Right atrium auricular region (tissue), 2 donors: ENCODE measurements around the gene THG1L. TPM values are rescaled to one million over a fixed set of nuclear protein-coding genes. Genes with fewer than 3 reads are reported as not detected.

ENCODE experiments used
- DNase-seq: peaks from one replicate; pipeline ENCODE4 v3.0.0-alpha.2; 2019; ENCODE audit warnings: low spot score
- H3K27ac ChIP-seq, 2 donors: fragments of 200-600 bp; sonication (generic); 1 replicate in 1 of 2; 2 replicates in 1 of 2; pipeline ENCODE4 v1.5.1; 2016 to 2019
- H3K27me3 ChIP-seq, 2 donors: fragments of 200-600 bp; sonication (generic); one replicate each; pipeline versions ENCODE4 v1.5.1 to v1.6.0; 2017 to 2019
- H3K36me3 ChIP-seq: fragments of 200-600 bp; sonication (generic); one replicate; pipeline ENCODE4 v1.5.1; 2016
- H3K4me1 ChIP-seq, 2 donors: fragments of 200-600 bp; sonication (generic); one replicate each; pipeline versions ENCODE4 v1.5.1 to v1.6.0; 2017 to 2019
- H3K4me3 ChIP-seq, 2 donors: fragments of 200-600 bp; sonication (generic); 1 replicate in 1 of 2; 2 replicates in 1 of 2; pipeline ENCODE4 v1.5.1; 2017 to 2019; ENCODE audit warnings: mild to moderate bottlenecking in 1 of 2, moderate library complexity in 1 of 2
- H3K9me3 ChIP-seq, 2 donors: fragments of 200-600 bp; sonication (generic); one replicate each; pipeline ENCODE4 v1.5.1; 2019
- CTCF ChIP-seq, 2 donors: fragments of 200-600 bp; sonication (generic); IDR thresholded peaks; one replicate each; pipeline ENCODE4 v1.5.1; 2019; ENCODE audit warnings: antibody characterized with exemption in 2 of 2
- total RNA-seq, 2 donors: library from RNA; depleted of rRNA; stranded (reverse); fragments of >200 nt; gene quantifications; one replicate each; pipeline ENCODE4 v1.1.0, GENCODE V29; 2016

The THG1L gene
- total RNA-seq, 2 donors from 2014 or later: 4.5 to 4.8 TPM

GRCh38 chr5:157747766-157748700 is 16.8 kb downstream of the THG1L start:
- no peak overlapping the region for H3K27ac ChIP-seq
- DNase-seq: no peak
- TF ChIP-seq CTCF (IDR thresholded peaks at IDR 0.05): no peak
- no peaks in the 10 kb centered on the region for H3K27me3 ChIP-seq
- H3K4me1 ChIP-seq: peaks cover 0 to 15% of the 10 kb centered on the region in 2 donors
- no peaks in the 10 kb centered on the region for H3K9me3 ChIP-seq
- H3K36me3 ChIP-seq: peaks cover 8% of the 10 kb centered on the region
- no peak overlapping the region for H3K4me3 ChIP-seq

- Histone ChIP-seq H3K36me3 (peaks cover 8% of the 10 kb centered on the region), H3K4me3 (no peak overlapping the region), H3K27me3 (no peaks in the 10 kb centered on the region), H3K27ac (no peak overlapping the region), H3K9me3 (no peaks in the 10 kb centered on the region), H3K4me1 (peaks cover 0 to 12% of the 10 kb centered on the region in 2 donors)
- no peak for DNase-seq
- no peak for TF ChIP-seq CTCF (IDR thresholded peaks at IDR 0.05)
Measured at GRCh38 chr5:157748760-157749461, 17.7 kb downstream of the THG1L start.

GRCh38 chr5:157749462-157749799 is 18.2 kb downstream of the THG1L start:
- Histone ChIP-seq H3K4me3 (no peak overlapping the region), H3K9me3 (no peaks in the 10 kb centered on the region), H3K27me3 (no peaks in the 10 kb centered on the region), H3K27ac (no peak overlapping the region), H3K4me1 (peaks cover 0 to 8% of the 10 kb centered on the region in 2 donors), H3K36me3 (peaks cover 8% of the 10 kb centered on the region)
- no peak for DNase-seq
- TF ChIP-seq CTCF (IDR thresholded peaks at IDR 0.05): no peak

- Histone ChIP-seq H3K4me1 (no peaks in the 10 kb centered on the region), H3K27me3 (no peaks in the 10 kb centered on the region), H3K36me3 (peaks cover 14% of the 10 kb centered on the region), H3K4me3 (no peak overlapping the region), H3K27ac (no peak overlapping the region), H3K9me3 (no peaks in the 10 kb centered on the region)
- no peak for DNase-seq
- no peak for TF ChIP-seq CTCF (IDR thresholded peaks at IDR 0.05)
Measured at GRCh38 chr5:157750320-157750719, 19.1 kb downstream of the THG1L start.

GRCh38 chr5:157756122-157756521 is 24.9 kb downstream of the THG1L start:
- Histone ChIP-seq H3K27me3 (no peaks in the 10 kb centered on the region), H3K9me3 (no peaks in the 10 kb centered on the region), H3K4me1 (no peaks in the 10 kb centered on the region), H3K4me3 (no peak overlapping the region), H3K36me3 (peaks cover 25% of the 10 kb centered on the region), H3K27ac (no peak overlapping the region)
- no peak for TF ChIP-seq CTCF (IDR thresholded peaks at IDR 0.05)
- no peak for DNase-seq
